HG03064 (cell line): Measurements from ENCODE around the gene BCAS4.
"Not testable (repeated sequence)": the region's sequence is repeated elsewhere in the genome, so short reads cannot be mapped to it uniquely, and the experiment has no call there.

Experiments
- ATAC-seq: cut with Tn5 transposase; IDR thresholded peaks from one replicate; pipeline ENCODE4 v1.9.1; 2021; ENCODE audit warnings: low read depth; ENCODE audit not compliant: unreplicated experiment

The BCAS4 gene, protein sequence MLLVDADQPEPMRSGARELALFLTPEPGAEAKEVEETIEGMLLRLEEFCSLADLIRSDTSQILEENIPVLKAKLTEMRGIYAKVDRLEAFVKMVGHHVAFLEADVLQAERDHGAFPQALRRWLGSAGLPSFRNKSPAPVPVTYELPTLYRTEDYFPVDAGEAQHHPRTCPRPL

DNA sequence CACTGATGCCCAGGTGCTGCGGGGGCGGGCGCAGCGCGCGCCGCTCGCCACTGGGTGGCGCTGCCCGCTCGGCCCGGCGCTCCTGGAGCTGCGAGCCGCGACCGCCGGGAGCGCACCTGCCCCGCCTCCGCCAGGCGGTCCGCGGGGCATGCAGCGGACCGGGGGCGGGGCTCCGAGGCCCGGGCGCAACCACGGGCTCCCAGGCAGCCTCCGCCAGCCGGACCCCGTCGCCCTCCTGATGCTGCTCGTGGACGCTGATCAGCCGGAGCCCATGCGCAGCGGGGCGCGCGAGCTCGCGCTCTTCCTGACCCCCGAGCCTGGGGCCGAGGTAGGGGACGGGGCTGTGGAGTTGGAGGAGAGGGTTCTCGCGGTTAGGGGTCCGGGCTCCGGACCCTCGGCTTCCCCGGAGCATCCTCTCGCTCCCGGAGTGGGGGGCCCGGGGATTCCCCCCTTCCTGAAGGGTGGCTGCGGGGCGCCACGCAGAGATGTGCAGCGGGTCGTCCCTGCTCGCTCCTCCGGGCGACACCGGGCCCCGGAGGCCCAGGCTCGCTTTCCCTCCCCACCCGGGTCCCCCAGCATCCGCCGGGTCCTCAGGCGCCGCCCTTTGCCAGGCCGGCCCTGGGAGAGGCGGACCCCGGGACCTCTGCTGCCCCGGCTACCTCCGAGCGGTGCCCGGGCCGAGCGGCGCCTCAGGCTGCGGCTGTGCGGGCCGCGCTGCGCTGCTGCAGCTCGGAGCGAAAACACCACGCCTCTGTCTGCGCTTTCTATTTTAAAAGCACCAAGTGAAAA is at the start of gene BCAS4:
Gene BCAS4, plus strand, starts transcription at position 216 of the 789 bp plus-strand sequence. Its CDS starts 23 bp downstream, at position 239.
- ATAC-seq = peak; percentile 47

DNA sequence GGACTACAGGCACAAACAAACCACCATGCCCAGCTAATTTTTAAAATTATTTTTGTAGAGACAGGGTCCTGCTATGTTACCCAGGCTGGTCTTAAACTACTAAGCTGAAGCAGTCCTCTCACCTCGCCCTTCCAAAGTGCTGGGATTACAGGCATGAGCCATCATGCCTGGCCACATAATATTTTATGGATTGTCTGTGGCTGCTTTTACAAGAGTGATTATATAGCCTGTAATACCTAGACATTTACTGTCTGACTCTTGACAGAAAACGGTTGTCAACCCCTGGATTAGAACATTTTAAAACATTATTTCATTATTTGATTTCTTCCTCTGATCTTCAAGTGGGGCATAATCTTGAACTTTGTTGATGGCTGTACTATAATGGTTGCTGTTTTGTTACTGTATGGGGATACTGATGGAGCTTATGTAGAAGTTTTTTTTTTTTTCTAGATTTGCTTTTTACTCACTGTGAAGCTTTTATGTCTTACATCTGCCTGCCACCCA is 49.2 kb upstream of the BCAS4 start:
- ATAC-seq = no peak

DNA sequence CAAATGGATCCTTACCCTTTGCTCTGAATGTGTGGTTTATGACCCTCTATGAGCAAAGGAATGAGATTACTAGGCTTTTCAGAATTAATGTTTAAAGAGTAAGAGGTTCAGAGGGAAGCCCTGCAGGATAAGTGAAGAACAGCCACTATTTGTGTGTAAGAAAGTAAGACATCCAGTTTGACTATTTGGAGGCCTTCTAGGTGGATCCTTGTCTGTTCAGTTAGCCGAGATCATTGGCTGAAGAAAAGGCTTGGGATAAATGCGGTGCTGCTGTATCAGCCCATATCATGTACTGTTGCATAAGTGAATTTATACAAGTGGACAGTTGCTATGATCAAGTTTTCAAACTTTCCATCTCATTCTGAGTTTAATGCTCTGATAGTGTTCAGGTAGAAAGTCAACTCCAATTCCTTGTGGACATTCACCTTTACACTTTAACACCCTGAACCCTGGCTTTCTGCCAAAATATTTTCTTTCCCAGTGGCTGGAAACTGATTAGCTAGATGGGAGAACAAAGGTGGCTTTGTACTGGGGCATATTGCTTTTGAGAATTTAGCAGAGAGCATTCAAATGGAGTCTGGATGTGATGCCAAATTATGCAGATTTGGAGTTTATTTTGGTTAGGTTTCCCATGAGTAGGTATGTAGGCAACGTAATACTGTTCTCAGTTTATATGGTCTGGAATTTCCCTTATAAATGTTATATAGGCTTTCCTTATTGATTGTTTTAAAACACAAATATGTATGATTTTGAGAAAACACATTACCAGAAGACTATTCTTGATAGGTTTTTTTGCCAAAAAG is 48.5 kb upstream of the BCAS4 start:
- ATAC-seq = no peak

DNA sequence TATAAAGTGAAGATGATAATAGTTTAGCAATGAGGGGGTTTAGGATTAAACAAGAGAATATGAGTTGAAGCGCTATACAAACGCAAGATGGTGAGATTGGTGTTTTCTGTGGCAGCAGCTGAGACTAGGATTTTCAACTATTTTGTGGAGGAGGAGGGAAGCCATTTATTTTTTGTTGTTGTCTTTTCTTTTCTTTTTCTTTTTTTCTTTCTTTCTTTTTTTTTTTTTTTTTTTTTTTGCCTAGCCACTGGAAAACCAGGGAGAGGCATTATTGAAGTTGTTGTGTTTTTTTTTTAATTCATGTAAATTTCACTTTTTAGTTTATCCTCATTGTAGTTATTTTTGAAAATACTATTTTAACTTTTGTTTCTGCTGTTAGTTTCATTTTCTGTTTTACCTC is 47.6 kb upstream of the BCAS4 start:
- ATAC-seq = no peak

GRCh38 chr20:50750145-50750671 is 44.7 kb upstream of the BCAS4 start:
- ATAC-seq = no peak

DNA sequence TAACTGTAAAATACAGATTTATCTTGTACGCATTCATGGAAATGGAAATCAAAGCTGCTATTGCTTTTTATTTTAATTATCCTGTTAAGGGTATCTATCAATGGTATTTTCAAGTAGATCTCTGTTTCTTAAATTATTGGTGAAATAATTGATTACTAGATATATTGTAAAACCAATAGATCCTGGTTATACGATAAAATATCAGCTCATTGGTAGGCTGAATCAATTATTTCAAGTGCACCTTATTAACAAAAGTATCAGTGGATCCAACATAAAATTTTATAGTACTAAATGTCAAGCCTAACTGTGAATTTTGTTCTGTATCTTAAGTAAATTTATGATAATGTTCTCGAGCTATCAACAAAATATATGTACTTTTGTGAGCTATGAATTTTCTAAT is 41.7 kb upstream of the BCAS4 start:
- ATAC-seq = no peak

DNA sequence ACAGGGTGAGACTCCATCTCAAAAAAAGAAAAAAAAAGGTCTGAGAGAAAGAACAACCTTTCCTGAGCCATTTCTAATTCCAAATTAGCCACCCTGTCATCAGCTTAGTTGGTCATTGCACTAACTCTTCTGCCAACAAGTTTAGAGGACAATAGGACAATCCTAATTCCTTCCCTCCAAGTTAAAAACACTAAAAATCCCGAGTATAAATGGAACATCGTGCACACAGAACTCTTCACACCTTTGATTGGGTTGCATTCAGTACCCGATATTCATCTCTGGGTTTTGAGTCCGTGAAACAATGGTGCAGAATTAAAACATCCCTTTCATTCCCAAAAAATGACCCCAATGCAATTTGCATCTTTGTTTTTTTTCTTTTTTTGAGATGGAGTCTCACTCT is 40.4 kb upstream of the BCAS4 start:
- no peak for ATAC-seq

DNA sequence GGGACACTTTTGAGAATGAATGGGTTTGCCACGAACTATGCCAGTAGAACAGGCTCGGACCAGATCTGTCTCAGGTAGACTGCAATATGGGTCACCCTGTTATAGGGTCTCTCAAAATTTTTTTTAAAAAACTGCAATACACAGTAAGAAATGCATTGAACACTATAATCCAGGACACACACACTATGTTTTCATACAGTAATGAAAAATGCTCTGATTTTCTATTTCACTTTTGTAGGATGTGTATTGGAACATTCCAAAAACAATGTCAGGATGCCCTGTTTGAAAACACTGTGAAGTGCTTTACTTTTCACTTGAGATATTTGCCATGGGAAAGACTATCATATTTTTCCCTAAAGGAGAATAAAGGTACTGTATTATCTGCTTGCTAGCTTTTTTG is 38.4 kb upstream of the BCAS4 start:
- no peak for ATAC-seq

- no peak for ATAC-seq
These were observed 36.4 kb upstream of the BCAS4 start for GRCh38 chr20:50758469-50758868.

DNA sequence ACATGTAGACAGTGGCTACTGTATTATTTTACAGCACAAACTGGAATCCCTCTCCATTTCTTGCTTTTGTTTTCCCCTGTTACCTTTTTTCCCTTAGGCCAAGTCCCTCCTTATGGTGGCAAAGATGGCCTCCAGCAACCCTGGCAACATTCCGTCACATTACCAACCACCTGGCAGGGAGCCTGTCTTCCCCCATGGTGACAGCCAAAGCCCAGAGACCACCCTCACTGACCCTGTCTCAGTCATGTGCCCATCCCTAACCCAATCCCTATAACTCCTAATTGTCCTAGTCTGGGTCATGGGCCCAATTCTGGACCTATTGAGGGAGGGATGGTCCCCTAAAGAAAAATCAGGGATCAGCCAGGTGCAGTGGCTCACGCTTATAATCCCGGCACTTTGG is 35.9 kb upstream of the BCAS4 start:
- ATAC-seq = no peak

- ATAC-seq = no peak
These were observed 35.2 kb upstream of the BCAS4 start for GRCh38 chr20:50759678-50760077.

DNA sequence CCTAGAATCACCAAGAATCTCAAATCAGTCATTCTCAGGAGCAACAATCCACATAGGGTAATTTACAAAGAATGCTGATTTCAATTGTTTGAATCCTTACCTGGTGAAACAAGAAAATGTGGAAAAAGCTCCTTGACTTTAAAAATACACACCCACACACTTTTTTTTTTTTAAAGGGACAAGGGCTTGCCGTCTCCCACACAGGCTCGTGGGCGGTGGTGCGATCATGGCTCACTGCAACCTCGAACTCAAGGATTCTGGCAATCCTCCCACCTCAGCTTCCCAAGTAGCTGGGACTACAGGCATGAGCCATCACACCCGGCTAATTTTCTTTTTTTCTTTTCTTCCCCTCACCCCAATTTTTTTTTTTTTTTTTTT is 32.8 kb upstream of the BCAS4 start:
- no peak for ATAC-seq

DNA sequence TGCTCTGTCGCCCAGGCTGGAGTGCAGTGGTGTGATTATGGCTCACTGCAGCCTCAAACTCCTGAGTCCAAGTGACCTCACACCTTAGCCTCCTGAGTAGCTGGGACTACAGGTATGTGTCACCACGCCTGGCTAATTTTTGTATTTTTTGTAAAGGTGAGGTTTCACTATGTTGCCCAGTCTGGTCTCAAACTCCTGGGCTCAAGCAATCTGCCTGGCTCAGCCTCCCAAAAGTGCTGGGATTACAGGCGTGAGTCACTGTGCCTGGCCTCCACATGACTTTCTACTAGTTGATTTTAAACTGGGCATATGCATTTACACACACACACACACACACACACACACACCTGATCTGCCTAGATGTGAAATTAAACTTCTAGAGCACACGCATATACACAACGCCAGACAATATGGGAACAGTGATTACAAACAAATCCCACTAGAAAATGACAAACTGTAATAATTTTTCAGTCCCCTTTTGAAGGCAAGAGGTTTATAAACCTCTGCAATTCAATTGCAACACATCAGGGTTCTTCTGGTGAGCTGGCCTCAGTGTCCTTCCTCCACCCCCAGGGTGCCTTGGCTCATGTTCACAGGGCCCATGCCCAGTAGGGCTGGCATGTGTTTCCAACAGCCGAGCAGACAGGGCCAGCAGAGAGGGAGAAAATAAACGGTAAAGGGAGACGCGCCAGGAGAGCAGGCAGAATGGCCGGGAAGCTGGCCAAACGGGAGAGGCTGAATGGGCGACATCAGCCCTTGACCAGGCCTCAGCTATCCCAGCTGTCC is 32.2 kb upstream of the BCAS4 start:
- no peak for ATAC-seq

DNA sequence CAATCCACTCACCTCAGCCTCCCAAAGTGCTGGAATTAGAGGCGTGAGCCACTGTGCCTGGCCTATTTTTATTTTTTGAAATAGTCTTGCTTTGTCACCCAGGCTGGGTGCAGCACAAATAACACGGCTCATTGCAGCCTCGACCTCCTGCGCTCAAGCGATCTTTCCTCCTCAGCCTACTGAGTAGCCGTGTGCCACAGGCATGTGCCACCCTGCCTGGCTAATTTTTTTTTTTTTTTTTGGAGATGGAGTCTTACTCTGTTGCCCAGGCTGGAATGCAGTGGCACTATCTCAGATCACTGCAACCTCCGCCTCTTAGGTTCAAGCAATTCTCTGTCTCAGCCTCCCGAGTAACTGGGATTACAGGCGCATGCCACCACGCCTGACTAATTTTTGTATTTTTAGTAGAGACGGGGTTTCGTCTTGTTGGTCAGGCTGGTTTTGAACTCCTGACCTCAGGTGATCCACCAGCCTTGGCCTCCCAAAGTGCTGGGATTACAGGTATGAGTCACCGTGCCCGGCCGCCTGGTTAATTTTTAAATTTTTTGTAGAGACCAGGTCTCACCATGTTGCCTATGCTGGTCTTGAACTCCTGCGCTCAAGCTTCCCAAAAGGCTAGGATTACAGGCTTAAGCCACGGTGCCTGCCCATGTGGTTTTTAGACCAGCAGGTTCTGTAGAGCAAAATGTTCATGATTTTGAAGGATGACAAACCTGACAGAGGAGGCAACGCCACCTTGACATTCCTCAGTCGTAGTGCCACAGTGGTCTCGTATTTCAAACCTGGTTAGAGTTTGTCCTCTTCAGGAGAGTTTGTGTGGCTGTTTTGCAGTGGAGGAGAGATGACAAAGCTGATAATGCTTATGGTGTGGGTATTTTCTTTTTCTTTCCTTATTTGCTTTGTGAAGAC is 31.1 kb upstream of the BCAS4 start:
- not testable (repeated sequence) for ATAC-seq

GRCh38 chr20:50765251-50765650 is 29.6 kb upstream of the BCAS4 start:
- not testable (repeated sequence) for ATAC-seq

DNA sequence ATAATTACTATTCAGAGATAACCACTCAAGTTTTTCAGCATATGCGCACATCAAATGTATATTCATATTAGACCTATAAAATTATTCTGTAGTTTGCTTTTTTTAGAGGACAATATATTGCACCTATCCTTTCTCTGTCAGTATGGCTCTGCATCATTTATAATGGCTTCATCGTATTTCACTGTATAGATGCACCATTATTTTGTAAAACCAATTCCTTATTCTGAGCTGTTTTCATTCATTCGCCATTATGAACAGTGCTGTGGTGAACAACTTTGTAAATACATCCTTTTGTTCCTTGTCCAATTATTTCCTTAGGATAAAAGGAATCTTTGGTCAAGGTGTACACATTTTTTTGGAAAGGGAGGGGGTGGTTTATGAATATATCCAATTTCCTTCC is 29.2 kb upstream of the BCAS4 start:
- ATAC-seq = no peak

DNA sequence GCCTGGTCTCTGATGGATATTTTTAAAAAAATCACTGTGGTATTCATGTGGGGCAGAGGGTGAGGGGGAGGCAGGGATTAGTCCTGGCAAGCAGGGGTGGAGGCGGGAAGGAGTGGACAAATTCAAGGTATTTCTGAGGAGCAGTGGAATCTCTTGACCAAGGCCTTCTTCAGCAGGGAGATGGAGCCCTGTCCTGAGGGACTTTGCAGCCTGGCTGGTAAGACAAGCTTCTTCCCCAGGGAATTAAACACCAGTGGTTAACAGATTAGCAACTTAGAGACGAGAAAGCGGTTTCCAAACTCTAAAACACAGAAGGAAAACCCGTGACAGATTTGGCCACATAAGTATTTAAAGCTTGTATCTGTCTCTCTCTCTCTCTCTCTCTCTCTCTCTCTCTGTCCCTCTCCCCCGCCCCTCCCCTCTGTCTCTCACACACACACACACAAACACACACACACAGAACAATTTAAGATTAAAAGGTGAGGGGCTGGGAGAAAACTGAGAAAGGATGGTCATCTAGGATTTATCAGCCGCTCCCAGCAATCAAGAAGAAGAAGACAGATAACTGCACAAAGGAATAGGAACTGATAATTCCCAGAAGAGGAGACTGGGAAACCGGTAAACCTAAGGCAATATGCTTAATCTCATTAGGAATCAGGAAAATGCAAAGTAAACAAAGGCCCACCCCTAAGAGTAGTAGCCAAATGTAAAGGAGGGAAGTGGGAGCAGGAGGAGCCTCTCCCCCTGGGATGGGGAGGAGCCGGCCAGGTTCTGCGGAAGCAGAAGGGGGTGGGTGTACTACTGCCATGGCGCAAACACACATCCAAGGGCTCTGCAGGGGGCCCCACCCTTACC is 27.7 kb upstream of the BCAS4 start:
- not testable (repeated sequence) for ATAC-seq

- not testable (repeated sequence) for ATAC-seq
These were observed 25.9 kb upstream of the BCAS4 start for GRCh38 chr20:50768991-50769390.
